HL-60 (cell line): ENCODE measurements around the gene TNFRSF8.
A peak's percentile ranks its signal among the peaks of the same experiment; 100 is the strongest.
"Not testable (repeated sequence)": the region's sequence is repeated elsewhere in the genome, so short reads cannot be mapped to it uniquely, and the experiment has no call there.

Experiments used
- DNase-seq, 2 experiments: peaks; one replicate each; pipeline ENCODE4 v3.0.0-alpha.2; 2010 to 2020; ENCODE audit warnings: low read depth in 1 of 2, low spot score in 1 of 2
- H3K27ac ChIP-seq: fragments of 250-450 bp; sonication (Bioruptor Pico); replicated peaks from 2 replicates; pipeline ENCODE4 v1.5.1; 2020; ENCODE audit warnings: mild to moderate bottlenecking, moderate library complexity
- H3K27me3 ChIP-seq: fragments of 250-450 bp; sonication (Bioruptor Pico); 2 replicates; pipeline ENCODE4 v1.5.1; 2021; ENCODE audit warnings: mild to moderate bottlenecking, moderate library complexity; ENCODE audit not compliant: insufficient read depth, poor library complexity, severe bottlenecking
- H3K4me3 ChIP-seq: replicated peaks from 2 replicates; pipeline ENCODE4 v1.5.1; 2011; ENCODE audit warnings: mild to moderate bottlenecking, control low read depth, low read length; ENCODE audit not compliant: insufficient read depth
- CTCF ChIP-seq: IDR thresholded peaks from one replicate; pipeline ENCODE4 v1.5.1; 2011; ENCODE audit warnings: low read length, control low read depth, inconsistent platforms; ENCODE audit not compliant: insufficient read depth
- GABPA ChIP-seq: IDR thresholded peaks from 2 replicates; pipeline ENCODE4 v1.6.1; 2012; ENCODE audit warnings: low read depth
- POLR2AphosphoS5 ChIP-seq: IDR thresholded peaks from 2 replicates; pipeline ENCODE4 v1.6.1; 2012; ENCODE audit warnings: low read depth
- REST ChIP-seq: IDR thresholded peaks from 2 replicates; pipeline ENCODE4 v1.6.1; 2012; ENCODE audit warnings: low read depth; ENCODE audit not compliant: insufficient replicate concordance
- SPI1 ChIP-seq: IDR thresholded peaks from 2 replicates; pipeline ENCODE4 v1.6.1; 2012; ENCODE audit warnings: low read depth, mild to moderate bottlenecking, borderline replicate concordance

TNFRSF8 gene

DNA sequence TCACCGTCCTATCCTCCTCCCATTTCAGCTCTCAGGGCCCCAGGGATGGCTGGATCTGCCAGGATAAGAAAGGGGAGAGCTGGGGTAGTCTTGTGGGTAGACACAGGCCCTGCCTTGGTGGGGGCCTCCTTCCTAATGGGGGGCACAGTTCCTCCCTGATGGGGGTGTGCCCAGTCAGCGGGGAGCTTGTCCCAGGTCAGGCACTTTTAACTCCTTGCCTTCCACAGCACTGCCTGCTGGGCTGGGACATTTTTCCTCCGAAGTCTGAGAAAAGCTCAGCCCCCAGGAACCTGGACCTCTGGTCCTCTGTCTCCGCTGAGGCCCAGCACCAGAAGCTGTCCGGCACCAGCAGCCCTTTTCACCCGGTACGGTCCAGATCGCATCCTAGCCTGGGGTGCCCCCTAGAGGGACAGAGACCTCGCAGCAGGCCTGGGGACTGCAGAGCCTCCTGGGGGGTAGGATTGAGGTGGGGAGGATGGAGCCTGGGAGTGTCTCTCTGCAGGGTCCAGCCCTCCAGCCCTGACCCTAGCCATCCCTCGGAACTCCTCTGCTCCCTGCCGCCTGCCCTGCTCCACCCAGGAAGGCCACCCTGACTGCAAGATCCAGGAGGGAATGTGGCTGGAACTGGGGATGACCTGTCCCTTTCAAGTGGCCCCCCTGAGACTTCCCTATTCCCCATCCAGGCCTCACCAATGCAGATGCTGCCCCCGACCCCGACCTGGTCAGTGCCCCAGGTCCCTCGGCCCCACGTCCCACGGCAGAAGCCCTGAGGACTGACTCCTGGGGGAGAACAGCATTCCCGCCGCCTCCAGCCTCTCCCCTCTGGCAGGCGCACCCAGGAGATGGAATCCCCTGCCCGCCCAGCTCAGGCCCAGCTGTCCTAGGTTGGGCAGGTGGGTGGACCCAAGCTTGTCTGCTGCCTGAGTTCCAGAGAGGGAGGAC lies 31.8 kb upstream of the TNFRSF8 start:
- Histone ChIP-seq H3K27ac (no peak overlapping the region), H3K4me3 (no peak overlapping the region), H3K27me3 (no peaks in the 10 kb centered on the region)
- TF ChIP-seq CTCF, result peak; percentile 58
- TF ChIP-seq GABPA, result no peak
- peak in 1 of 2 experiments; percentile 48 for DNase-seq

GRCh38 chr1:12032161-12032621 lies 30.9 kb upstream of the TNFRSF8 start:
- DNase-seq, result no peak
- Histone ChIP-seq H3K4me3 (no peak overlapping the region), H3K27me3 (no peaks in the 10 kb centered on the region), H3K27ac (peak overlapping the region; percentile 92; the same call in 1 of the 2 replicates)
- TF ChIP-seq CTCF, result no peak
- TF ChIP-seq POLR2AphosphoS5, result no peak
- no peak for TF ChIP-seq REST
- TF ChIP-seq SPI1, result no peak
- TF ChIP-seq GABPA, result no peak

DNA sequence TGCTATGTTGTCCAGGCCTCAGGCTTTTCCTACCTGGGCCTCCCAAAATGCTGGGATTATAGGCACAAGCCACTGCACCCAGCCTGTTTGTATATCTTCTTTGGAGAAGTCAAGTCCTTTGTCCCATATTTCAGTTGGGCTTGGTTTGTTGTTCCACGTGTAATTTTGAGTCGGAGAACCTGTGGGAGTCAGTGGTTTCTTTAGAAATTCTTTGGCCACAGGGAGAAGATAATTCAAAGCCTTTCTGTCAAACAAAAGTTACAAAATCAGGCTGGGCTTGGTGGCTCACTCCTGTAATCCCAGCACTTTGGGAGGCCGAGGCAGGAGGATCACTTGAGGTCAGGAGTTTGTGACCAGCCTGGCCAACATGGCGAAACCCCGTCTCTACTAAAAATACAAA lies 29.7 kb upstream of the TNFRSF8 start:
- H3K4me3 ChIP-seq, H3K27me3 ChIP-seq: not testable (repeated sequence)
- peak overlapping the region; percentile 92 for H3K27ac ChIP-seq
- peak in 1 of 2 experiments; percentile 21 for DNase-seq

DNA sequence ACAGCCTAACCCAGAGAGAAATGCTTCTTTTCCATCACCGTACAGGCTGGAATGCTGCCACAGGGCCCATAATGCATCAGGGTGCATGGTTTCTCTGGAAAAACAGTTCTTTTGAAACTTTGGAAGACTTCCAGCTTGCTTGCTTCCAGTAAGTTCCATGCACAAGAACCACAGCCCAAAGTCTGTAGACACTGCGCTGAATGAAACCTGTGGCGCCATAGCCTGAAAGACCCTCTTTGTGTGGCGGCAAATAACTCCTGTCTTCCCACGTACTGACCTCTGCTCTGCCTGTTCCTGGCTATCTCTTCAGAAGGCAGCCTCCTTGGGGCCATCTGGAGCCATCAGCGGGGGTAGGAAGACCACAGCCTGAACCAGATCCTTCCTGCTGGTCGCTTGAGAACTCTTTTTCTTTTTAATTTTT lies 28.7 kb upstream of the TNFRSF8 start:
- Histone ChIP-seq H3K4me3 (no peak overlapping the region), H3K27me3 (no peaks in the 10 kb centered on the region), H3K27ac (peak overlapping the region; percentile 92)
- TF ChIP-seq GABPA (no peak), REST (no peak), POLR2AphosphoS5 (no peak), SPI1 (no peak), CTCF (no peak)
- DNase-seq, result no peak
